ENCODE results near the gene LRIF1.

The LRIF1 gene

GRCh38 chr1:110916669-110917306 is 46.9 kb downstream of the LRIF1 start:
- Histone ChIP-seq H3K4me3 (replicated peaks; ENCODE audit: insufficient read depth, low read length) (no peak overlapping the region), H3K27me3 (ENCODE audit: insufficient read depth, poor library complexity, severe bottlenecking) (no peaks in the 10 kb centered on the region), H3K27ac (replicated peaks) (no peak overlapping the region; the same call in 1 of the 2 replicates)
- TF ChIP-seq REST (IDR thresholded peaks at IDR 0.05; ENCODE audit: insufficient replicate concordance, low read depth) (no peak), SPI1 (IDR thresholded peaks at IDR 0.05; ENCODE audit: borderline replicate concordance, low read depth) (no peak), GABPA (IDR thresholded peaks at IDR 0.05; ENCODE audit: low read depth) (no peak), POLR2AphosphoS5 (IDR thresholded peaks at IDR 0.05; ENCODE audit: low read depth) (no peak), CTCF (IDR thresholded peaks at IDR 0.05; ENCODE audit: insufficient read depth, low read length) (no peak)
- peak; percentile 28 to 57 for DNase-seq (ENCODE audit: low read depth in 1 of 2, low spot score in 1 of 2)

- H3K27me3 ChIP-seq (ENCODE audit: insufficient read depth, poor library complexity, severe bottlenecking), result no peaks in the 10 kb centered on the region
- TF ChIP-seq CTCF (IDR thresholded peaks at IDR 0.05; ENCODE audit: insufficient read depth, low read length), result no peak
- no peak for TF ChIP-seq REST (IDR thresholded peaks at IDR 0.05; ENCODE audit: insufficient replicate concordance, low read depth)
- TF ChIP-seq GABPA (IDR thresholded peaks at IDR 0.05; ENCODE audit: low read depth), result no peak
- TF ChIP-seq SPI1 (IDR thresholded peaks at IDR 0.05; ENCODE audit: borderline replicate concordance, low read depth), result no peak
- no peak for TF ChIP-seq POLR2AphosphoS5 (IDR thresholded peaks at IDR 0.05; ENCODE audit: low read depth)
- no peak for DNase-seq (ENCODE audit: low read depth in 1 of 2, low spot score in 1 of 2)
- H3K27ac ChIP-seq (replicated peaks), result no peak overlapping the region; the same call in 1 of the 2 replicates
- H3K4me3 ChIP-seq (replicated peaks; ENCODE audit: insufficient read depth, low read length), result no peak overlapping the region
Measured at GRCh38 chr1:110916274-110916668, 47.5 kb downstream of the LRIF1 start.

- H3K4me3 ChIP-seq (replicated peaks; ENCODE audit: insufficient read depth, low read length), result no peak overlapping the region
- H3K27ac ChIP-seq (replicated peaks), result no peak overlapping the region
- TF ChIP-seq SPI1 (IDR thresholded peaks at IDR 0.05; ENCODE audit: borderline replicate concordance, low read depth) (no peak), REST (IDR thresholded peaks at IDR 0.05; ENCODE audit: insufficient replicate concordance, low read depth) (no peak), GABPA (IDR thresholded peaks at IDR 0.05; ENCODE audit: low read depth) (no peak), CTCF (IDR thresholded peaks at IDR 0.05; ENCODE audit: insufficient read depth, low read length) (no peak), POLR2AphosphoS5 (IDR thresholded peaks at IDR 0.05; ENCODE audit: low read depth) (no peak)
- no peak for DNase-seq (ENCODE audit: low read depth in 1 of 2, low spot score in 1 of 2)
- no peaks in the 10 kb centered on the region for H3K27me3 ChIP-seq (ENCODE audit: insufficient read depth, poor library complexity, severe bottlenecking)
Measured at GRCh38 chr1:110915804-110916203, 47.9 kb downstream of the LRIF1 start.
